Endothelial cell of umbilical vein (primary cell): ENCODE results near the gene DDX17. TPM values are rescaled to one million over a fixed set of nuclear protein-coding genes. Genes with fewer than 3 reads are reported as not detected.

Experiments used
- BruUV-seq: library from RNA; stranded (reverse); fragments of 400-500 nt; replicated peaks from 2 replicates; lab custom pipeline; 2021; lab: Mats Ljungman, UMichigan
- CTCF ChIA-PET: fragments of 300-600, 350-600 bp; sonication (Branson Sonifier 250); formaldehyde crosslinking; loops from one replicate; lab custom pipeline; 2021; ENCODE audit warnings: antibody characterized with exemption, inconsistent platforms; lab: Charles Lee
- POLR2A ChIA-PET: fragments of 300-600, 350-600 bp; sonication (Branson Sonifier 250); formaldehyde crosslinking; loops from one replicate; lab custom pipeline; 2021; ENCODE audit warnings: antibody characterized with exemption, inconsistent platforms; lab: Charles Lee
- DNase-seq: peaks from one replicate; pipeline ENCODE4 v3.0.0-alpha.2; 2011; ENCODE audit warnings: low read depth, low spot score
- FAIRE-seq: peaks from 2 replicates; lab custom pipeline; 2011; peaks lifted over from hg19 to GRCh38; lab: Jason Lieb, UNC
- H2AFZ ChIP-seq: 2 replicates; pipeline ENCODE4 v1.6.0; 2012; ENCODE audit warnings: low read depth, low read length, control low read depth, inconsistent platforms
- H3K27ac ChIP-seq: 2 replicates; pipeline ENCODE4 v1.5.1; 2011; ENCODE audit warnings: low read depth, mild to moderate bottlenecking, control low read depth, low read length, moderate library complexity; ENCODE audit not compliant: insufficient read depth
- H3K27me3 ChIP-seq, 2 experiments: 2 replicates each; pipeline versions ENCODE4 v1.6.0 to v1.6.1; 2011; ENCODE audit warnings: low read length in 2 of 2, mixed read lengths in 1 of 2; ENCODE audit not compliant: control insufficient read depth in 2 of 2, insufficient read depth in 2 of 2
- H3K36me3 ChIP-seq, 2 experiments: 2 replicates in 1 of 2; 3 replicates in 1 of 2; pipeline ENCODE4 v1.5.1; 2011; ENCODE audit warnings: low read length in 2 of 2, mild to moderate bottlenecking in 1 of 2, moderate library complexity in 1 of 2; ENCODE audit not compliant: control insufficient read depth in 2 of 2, insufficient read depth in 2 of 2; ENCODE audit errors: extremely low read depth in 1 of 2
- H3K4me1 ChIP-seq: 3 replicates; pipeline ENCODE4 v1.5.1; 2011; ENCODE audit warnings: mild to moderate bottlenecking, low read length; ENCODE audit not compliant: control insufficient read depth, insufficient read depth; ENCODE audit errors: extremely low read depth
- H3K4me2 ChIP-seq: 2 replicates; pipeline ENCODE4 v1.6.1; 2011; ENCODE audit warnings: low read length, control low read depth, mixed read lengths; ENCODE audit not compliant: insufficient read depth
- H3K4me3 ChIP-seq, 3 experiments: fragments of 200-600 bp in 1 of 3; sonication (generic), shearing (Covaris generic) in 1 of 3; replicated peaks in 1 of 3; 2 replicates each; pipeline ENCODE4 v1.5.1; 2011 to 2016; ENCODE audit warnings: control low read depth in 3 of 3, low read length in 3 of 3, mild to moderate bottlenecking in 2 of 3, inconsistent platforms in 1 of 3, low read depth in 1 of 3, moderate library complexity in 1 of 3; ENCODE audit not compliant: insufficient read depth in 1 of 3
- H3K79me2 ChIP-seq: 2 replicates; pipeline ENCODE4 v1.6.0; 2012; ENCODE audit warnings: low read length, inconsistent platforms; ENCODE audit not compliant: control insufficient read depth, insufficient read depth
- H3K9ac ChIP-seq: replicated peaks from 2 replicates; pipeline ENCODE3; 2011; ENCODE audit warnings: low read length, control low read depth; ENCODE audit not compliant: insufficient read depth; ENCODE audit errors: extremely low read depth
- H3K9me1 ChIP-seq: replicated peaks from 3 replicates; pipeline ENCODE4 v1.6.0; 2011; ENCODE audit warnings: mild to moderate bottlenecking, low read length; ENCODE audit not compliant: control insufficient read depth, insufficient read depth; ENCODE audit errors: extremely low read depth
- H3K9me3 ChIP-seq: replicated peaks from 2 replicates; pipeline ENCODE4 v1.5.1; 2012; ENCODE audit warnings: low read length, inconsistent platforms; ENCODE audit not compliant: control insufficient read depth, insufficient read depth
- H4K20me1 ChIP-seq: replicated peaks from 2 replicates; pipeline ENCODE3; 2011; ENCODE audit warnings: mild to moderate bottlenecking, low read length; ENCODE audit not compliant: control insufficient read depth, insufficient read depth; ENCODE audit errors: extremely low read depth
- CTCF ChIP-seq, 2 donors: IDR thresholded peaks; 1 replicate in 1 of 2; 2 replicates in 1 of 2; pipeline ENCODE4 v1.5.1; 2011; ENCODE audit warnings: low read length in 2 of 2, mild to moderate bottlenecking in 2 of 2, moderate library complexity in 2 of 2, control low read depth in 1 of 2, inconsistent platforms in 1 of 2, low read depth in 1 of 2; ENCODE audit not compliant: insufficient read depth in 1 of 2; ENCODE audit errors: extremely low read depth in 1 of 2
- EZH2 ChIP-seq: IDR thresholded peaks from 2 replicates; pipeline ENCODE4 v1.6.1; 2012; ENCODE audit warnings: borderline replicate concordance, low read depth, mild to moderate bottlenecking, moderate library complexity, low read length, inconsistent platforms; ENCODE audit not compliant: severe bottlenecking
- FOS ChIP-seq: IDR thresholded peaks from 2 replicates; pipeline ENCODE4 v1.6.1; 2011; ENCODE audit warnings: mild to moderate bottlenecking, low read length, moderate library complexity, borderline replicate concordance; ENCODE audit not compliant: insufficient read depth
- GATA2 ChIP-seq: IDR thresholded peaks from 2 replicates; pipeline ENCODE4 v1.7.0; 2011; ENCODE audit warnings: low read depth, mild to moderate bottlenecking, moderate library complexity, mixed read lengths, low read length; ENCODE audit not compliant: insufficient read length, insufficient read depth
- JUN ChIP-seq: IDR thresholded peaks from 2 replicates; pipeline ENCODE4 v1.6.1; 2011; ENCODE audit warnings: borderline replicate concordance, low read depth; ENCODE audit not compliant: insufficient read length, insufficient read depth
- MAX ChIP-seq: IDR thresholded peaks from 2 replicates; pipeline ENCODE4 v1.6.1; 2011; ENCODE audit not compliant: insufficient read depth, insufficient read length
- MYC ChIP-seq: IDR thresholded peaks from one replicate; pipeline ENCODE4 v1.6.1; 2011; ENCODE audit warnings: mild to moderate bottlenecking, low read depth, low read length
- POLR2A ChIP-seq: IDR thresholded peaks from 2 replicates; pipeline ENCODE4 v1.6.1; 2012; ENCODE audit warnings: low read depth, mild to moderate bottlenecking, control low read depth, low read length
- POLR2AphosphoS5 ChIP-seq: IDR thresholded peaks from 2 replicates; pipeline ENCODE4 v1.6.1; 2012; ENCODE audit warnings: low read depth, mild to moderate bottlenecking, control low read depth, low read length, moderate library complexity; ENCODE audit not compliant: insufficient read depth
- dilution Hi-C: fragments of 300-500 bp; cut with MboI; formaldehyde crosslinking; loops from one replicate; pipeline ENCODE4 v1.15.0; 2019; ENCODE audit warnings: low sequenced_read_pairs; ENCODE audit not compliant: extremely low pct_ligation_motif_present
- intact Hi-C: fragments of 100-400 bp; cut with micrococcal nuclease; formaldehyde crosslinking; loops from one replicate; pipeline ENCODE4 v1.10.0; 2022
- polyA plus RNA-seq, 4 experiments: library from polyadenylated mRNA; depleted of rRNA in 3 of 4; stranded (reverse) in 3 of 4; unstranded in 1 of 4; fragments of >200 nt; gene quantifications; 2 replicates each; pipeline versions ENCODE4 v1.2.1 to v1.2.3, GENCODE V29; 2011 to 2012; ENCODE audit warnings: missing spikeins in 1 of 4
- total RNA-seq: library from RNA; stranded (reverse); gene quantifications from 2 replicates; pipeline ENCODE4 v1.2.3, GENCODE V29; 2021

The DDX17 gene
- total and polyA plus RNA-seq, 2 donors (not counting 3 experiments of a cell fraction or from before 2014, with no cell fraction given): 393 to 402 TPM

DNA sequence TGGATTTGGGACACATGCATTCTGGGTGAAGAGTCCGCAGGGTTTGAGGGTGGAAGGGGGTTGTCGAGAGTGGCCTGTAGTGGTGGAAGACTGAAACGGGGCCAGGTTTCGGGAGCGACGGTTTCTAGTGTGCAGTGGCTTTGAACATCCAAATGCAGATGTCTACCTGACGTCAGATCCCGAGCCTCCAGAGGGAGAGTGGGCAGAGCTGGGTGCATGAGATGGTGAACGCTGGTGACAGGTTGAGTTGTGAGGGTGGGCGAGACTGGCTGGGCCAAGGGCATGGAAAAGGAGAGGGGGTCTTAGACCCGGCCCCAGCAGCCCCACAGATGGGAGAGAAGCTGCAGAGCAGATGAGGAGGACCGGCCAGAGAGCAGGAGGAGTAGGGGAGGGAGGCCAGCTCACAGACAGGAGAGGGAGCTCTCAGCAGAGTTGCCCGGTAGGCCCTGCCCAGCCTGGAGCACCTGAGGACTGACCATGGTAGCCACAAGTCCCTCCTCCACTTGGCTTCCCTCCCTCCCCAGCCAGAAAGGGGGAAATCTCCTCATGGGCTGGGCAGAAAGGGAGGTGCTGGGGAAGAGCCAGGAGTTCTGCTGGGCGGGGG is 65.3 kb downstream of the DDX17 start:
- DNase-seq (no peak), FAIRE-seq (no peak)
- no peaks in the 10 kb centered on the region for H3K4me1 ChIP-seq
- no peaks in the 10 kb centered on the region for H3K79me2 ChIP-seq
- intact Hi-C loops: no loop called here
- H3K36me3 ChIP-seq: no peaks in the 10 kb centered on the region
- H3K27me3 ChIP-seq: peaks cover 4% of the 10 kb centered on the region in 2 experiments
- no peaks in the 10 kb centered on the region for H3K9me1 ChIP-seq
- no peaks in the 10 kb centered on the region for H4K20me1 ChIP-seq
- no peak overlapping the region for H3K9ac ChIP-seq
- H3K4me2 ChIP-seq: no peak overlapping the region
- ChIA-PET POLR2A (no interaction called here), CTCF (no interaction called here)
- H3K27ac ChIP-seq: no peak overlapping the region
- TF ChIP-seq CTCF (IDR thresholded peaks at IDR 0.05; ENCODE audit: extremely low read depth in 1 of 2, insufficient read depth in 1 of 2, low read depth in 1 of 2, low read length in 2 of 2) (no peak), GATA2 (no peak), MAX (no peak), FOS (no peak), MYC (no peak), POLR2A (no peak), JUN (no peak), POLR2AphosphoS5 (no peak), EZH2 (no peak)
- no TSS peak for BruUV-seq
- H3K9me3 ChIP-seq: no peaks in the 10 kb centered on the region
- no peak overlapping the region for H3K4me3 ChIP-seq
- no peak overlapping the region for H2AFZ ChIP-seq
- dilution Hi-C loops: no loop called here
